Measurements from ENCODE around the gene ENHO.

ENHO gene

GRCh38 chr9:34492051-34492450 is 30.7 kb downstream of the ENHO start:
- H3K27ac ChIP-seq = no peak overlapping the region
- ChIA-PET CTCF (interaction anchor here (1.0 to 1.1 kb wide), 2 partner anchors 41 to 100 kb away, joined by 3 read pairs; no protein-coding TSS in a partner anchor), POLR2A (ENCODE audit: low non-redundant PET) (no interaction called here)
- TF ChIP-seq CTCF (conservative IDR thresholded peaks at IDR 0.05; ENCODE audit: low read depth) = no peak
- DNase-seq (ENCODE audit: low spot score) = no peak

- TF ChIP-seq CTCF (conservative IDR thresholded peaks at IDR 0.05; ENCODE audit: low read depth) = no peak
- ChIA-PET CTCF (interaction anchor here (0.8 to 1.0 kb wide), 2 partner anchors 29 to 101 kb away, joined by 3 read pairs; no protein-coding TSS in a partner anchor), POLR2A (ENCODE audit: low non-redundant PET) (no interaction called here)
- DNase-seq (ENCODE audit: low spot score) = no peak
- no peak overlapping the region for H3K27ac ChIP-seq
Observed at GRCh38 chr9:34491596-34491995, 31.2 kb downstream of the ENHO start.

- no peak for DNase-seq (ENCODE audit: low spot score)
- no peak overlapping the region for H3K27ac ChIP-seq
- ChIA-PET POLR2A (ENCODE audit: low non-redundant PET) (no interaction called here), CTCF (interaction anchor here (0.8 to 1.4 kb wide), 3 partner anchors 11 to 33 kb away, joined by 3 to 4 read pairs (median 3); partner anchors contain the start of gene FAM219A)
- TF ChIP-seq CTCF (conservative IDR thresholded peaks at IDR 0.05; ENCODE audit: low read depth) = no peak
Observed at GRCh38 chr9:34490760-34491159, 32.0 kb downstream of the ENHO start.

GRCh38 chr9:34490360-34490759 is 32.4 kb downstream of the ENHO start:
- no peak for TF ChIP-seq CTCF (conservative IDR thresholded peaks at IDR 0.05; ENCODE audit: low read depth)
- POLR2A ChIA-PET (ENCODE audit: low non-redundant PET) = no interaction called here
- DNase-seq (ENCODE audit: low spot score) = no peak
- CTCF ChIA-PET = interaction anchor here (1.1 to 1.4 kb wide), 2 partner anchors 11 to 32 kb away, joined by 3 to 4 read pairs; partner anchors contain the start of gene FAM219A
- no peak overlapping the region for H3K27ac ChIP-seq

GRCh38 chr9:34486572-34486971 is 36.2 kb downstream of the ENHO start:
- CTCF ChIA-PET = interaction anchor here (0.6 kb wide), 1 partner anchor 252 kb away, joined by 3 read pairs; no protein-coding TSS in a partner anchor
- no peak for TF ChIP-seq CTCF (conservative IDR thresholded peaks at IDR 0.05; ENCODE audit: low read depth)
- POLR2A ChIA-PET (ENCODE audit: low non-redundant PET) = no interaction called here

GRCh38 chr9:34485822-34486221 is 37.0 kb downstream of the ENHO start:
- DNase-seq (ENCODE audit: low spot score) = no peak
- ChIA-PET POLR2A (ENCODE audit: low non-redundant PET) (no interaction called here), CTCF (no interaction called here)
- no peak overlapping the region for H3K27ac ChIP-seq
- no peak for TF ChIP-seq CTCF (conservative IDR thresholded peaks at IDR 0.05; ENCODE audit: low read depth)

More at GRCh38 chr9:34486572-34486971, 36.2 kb downstream of the ENHO start:
- no peak overlapping the region for H3K27ac ChIP-seq
- DNase-seq (ENCODE audit: low spot score) = no peak

Measured in RWPE1 (cell line).